Trophoblast cell (in vitro differentiated cells and primary cell): ENCODE measurements around the gene ETV5.

Experiments
- DNase-seq, 2 donors: peaks; one replicate each; pipeline ENCODE4 v3.0.0-alpha.2; 2016
- H2AFZ ChIP-seq: 2 replicates; pipeline ENCODE4 v1.6.1; 2013; ENCODE audit warnings: low read length, moderate library complexity, mild to moderate bottlenecking; ENCODE audit not compliant: insufficient read depth, poor library complexity
- H2AK5ac ChIP-seq: 2 replicates; pipeline ENCODE4 v1.6.1; 2013; ENCODE audit warnings: mild to moderate bottlenecking, low read length
- H2BK120ac ChIP-seq: 2 replicates; pipeline ENCODE4 v1.6.1; 2013; ENCODE audit warnings: low read length, mild to moderate bottlenecking, moderate library complexity; ENCODE audit not compliant: insufficient read depth, poor library complexity
- H2BK12ac ChIP-seq: 2 replicates; pipeline ENCODE4 v1.6.1; 2013; ENCODE audit warnings: mild to moderate bottlenecking, low read length, moderate library complexity
- H2BK5ac ChIP-seq: 2 replicates; pipeline ENCODE4 v1.6.1; 2013; ENCODE audit warnings: low read length, low read depth, moderate library complexity, mild to moderate bottlenecking; ENCODE audit not compliant: poor library complexity
- H3K14ac ChIP-seq: 2 replicates; pipeline ENCODE4 v1.6.1; 2013; ENCODE audit warnings: mild to moderate bottlenecking, low read length
- H3K18ac ChIP-seq: 2 replicates; pipeline ENCODE4 v1.6.1; 2013; ENCODE audit warnings: mild to moderate bottlenecking, low read length
- H3K23ac ChIP-seq: 2 replicates; pipeline ENCODE4 v1.6.1; 2013; ENCODE audit warnings: low read length
- H3K27ac ChIP-seq: 2 replicates; pipeline ENCODE4 v1.5.1; 2013; ENCODE audit warnings: low read depth, mild to moderate bottlenecking, inconsistent platforms, low read length, moderate library complexity
- H3K27me3 ChIP-seq: 2 replicates; pipeline ENCODE4 v1.6.1; 2013; ENCODE audit warnings: inconsistent platforms, mild to moderate bottlenecking, low read length, moderate library complexity; ENCODE audit not compliant: insufficient read depth
- H3K36me3 ChIP-seq, 2 experiments: 1 replicate in 1 of 2; 2 replicates in 1 of 2; pipeline ENCODE4 v1.6.1; 2013; ENCODE audit warnings: low read length in 2 of 2, mild to moderate bottlenecking in 2 of 2, moderate library complexity in 1 of 2; ENCODE audit not compliant: insufficient read depth in 2 of 2, control insufficient read depth in 1 of 2
- H3K4ac ChIP-seq: 2 replicates; pipeline ENCODE4 v1.6.1; 2013; ENCODE audit warnings: low read depth, mild to moderate bottlenecking, low read length, moderate library complexity
- H3K4me1 ChIP-seq, 2 experiments: 1 replicate in 1 of 2; 2 replicates in 1 of 2; pipeline ENCODE4 v1.6.1; 2013; ENCODE audit warnings: low read length in 2 of 2, mild to moderate bottlenecking in 2 of 2, moderate library complexity in 1 of 2; ENCODE audit not compliant: insufficient read depth in 2 of 2, control insufficient read depth in 1 of 2
- H3K4me2 ChIP-seq: 2 replicates; pipeline ENCODE4 v1.6.1; 2013; ENCODE audit warnings: inconsistent platforms, mild to moderate bottlenecking, low read length, moderate library complexity
- H3K4me3 ChIP-seq: 2 replicates; pipeline ENCODE4 v1.5.1; 2013; ENCODE audit warnings: mild to moderate bottlenecking, low read depth, low read length, inconsistent platforms
- H3K79me1 ChIP-seq: one replicate; pipeline ENCODE4 v1.6.1; 2013; ENCODE audit warnings: low read length
- H3K79me2 ChIP-seq: 2 replicates; pipeline ENCODE4 v1.6.1; 2013; ENCODE audit warnings: low read length, mild to moderate bottlenecking; ENCODE audit not compliant: control insufficient read depth, insufficient read depth, poor library complexity
- H3K9ac ChIP-seq: 2 replicates; pipeline ENCODE4 v1.6.1; 2013; ENCODE audit warnings: mild to moderate bottlenecking, low read length
- H3K9me3 ChIP-seq: 2 replicates; pipeline ENCODE4 v1.6.1; 2013; ENCODE audit warnings: low read depth, mild to moderate bottlenecking, control low read depth, inconsistent platforms, low read length; ENCODE audit not compliant: insufficient read depth
- H4K12ac ChIP-seq: 2 replicates; pipeline ENCODE4 v1.6.1; 2013; ENCODE audit warnings: low read depth, mild to moderate bottlenecking, low read length, moderate library complexity
- H4K8ac ChIP-seq: 2 replicates; pipeline ENCODE4 v1.6.1; 2013; ENCODE audit warnings: low read depth, mild to moderate bottlenecking, low read length, moderate library complexity
- H4K91ac ChIP-seq: one replicate; pipeline ENCODE4 v1.6.1; 2013; ENCODE audit warnings: low read depth, mild to moderate bottlenecking, low read length, moderate library complexity
- WGBS: extraction: QIAGEN DNeasy Blood & Tissue Kit; methylation state at CpG from one replicate; pipeline ENCODE4 v1.1.7; 2013; ENCODE audit warnings: missing lambda C conversion rate; ENCODE audit not compliant: insufficient read length, insufficient coverage; ENCODE audit errors: extremely low coverage; 5-methylcytosine and 5-hydroxymethylcytosine counted together

The ETV5 gene

DNA sequence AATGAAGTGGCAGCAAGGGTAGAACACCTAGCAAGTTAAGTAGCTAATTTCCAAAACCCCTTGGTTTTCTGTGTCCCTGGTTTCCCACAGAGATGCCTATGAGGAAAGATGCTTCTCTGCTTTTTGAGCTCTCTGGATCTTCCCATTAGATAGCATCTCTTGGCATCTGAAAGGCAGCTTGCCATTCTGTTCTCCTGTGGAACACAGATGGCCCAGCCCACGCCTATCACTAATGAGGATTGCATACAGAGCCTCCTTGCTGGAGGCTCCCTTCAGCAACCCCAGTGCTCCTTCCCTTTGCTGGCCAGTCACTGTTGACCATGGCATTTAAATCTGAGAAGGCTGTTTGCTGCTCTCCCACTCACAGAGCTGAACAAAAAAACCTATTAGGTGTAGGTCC is 34.4 kb upstream of the ETV5 start:
- no peak overlapping the region for H3K9ac ChIP-seq
- no peak overlapping the region for H3K23ac ChIP-seq
- H4K91ac ChIP-seq: no peak overlapping the region
- H3K4me1 ChIP-seq: no peaks in the 10 kb centered on the region
- no peak overlapping the region for H3K14ac ChIP-seq
- H3K4me3 ChIP-seq: no peak overlapping the region
- no peaks in the 10 kb centered on the region for H3K9me3 ChIP-seq
- H3K27ac ChIP-seq: no peak overlapping the region
- no peaks in the 10 kb centered on the region for H3K79me1 ChIP-seq
- DNase-seq: no peak
- no CpG with 5 or more reads among the region's 1 CpG for WGBS
- no peak overlapping the region for H3K18ac ChIP-seq
- no peak overlapping the region for H4K12ac ChIP-seq
- no peak overlapping the region for H2AFZ ChIP-seq
- no peak overlapping the region for H3K4ac ChIP-seq
- H2BK120ac ChIP-seq: no peak overlapping the region
- no peak overlapping the region for H2AK5ac ChIP-seq
- no peaks in the 10 kb centered on the region for H3K27me3 ChIP-seq
- H3K4me2 ChIP-seq: no peak overlapping the region
- H3K79me2 ChIP-seq: no peaks in the 10 kb centered on the region
- no peak overlapping the region for H2BK12ac ChIP-seq
- H4K8ac ChIP-seq: no peak overlapping the region
- H3K36me3 ChIP-seq: no peaks in the 10 kb centered on the region
- H2BK5ac ChIP-seq: no peak overlapping the region

DNA sequence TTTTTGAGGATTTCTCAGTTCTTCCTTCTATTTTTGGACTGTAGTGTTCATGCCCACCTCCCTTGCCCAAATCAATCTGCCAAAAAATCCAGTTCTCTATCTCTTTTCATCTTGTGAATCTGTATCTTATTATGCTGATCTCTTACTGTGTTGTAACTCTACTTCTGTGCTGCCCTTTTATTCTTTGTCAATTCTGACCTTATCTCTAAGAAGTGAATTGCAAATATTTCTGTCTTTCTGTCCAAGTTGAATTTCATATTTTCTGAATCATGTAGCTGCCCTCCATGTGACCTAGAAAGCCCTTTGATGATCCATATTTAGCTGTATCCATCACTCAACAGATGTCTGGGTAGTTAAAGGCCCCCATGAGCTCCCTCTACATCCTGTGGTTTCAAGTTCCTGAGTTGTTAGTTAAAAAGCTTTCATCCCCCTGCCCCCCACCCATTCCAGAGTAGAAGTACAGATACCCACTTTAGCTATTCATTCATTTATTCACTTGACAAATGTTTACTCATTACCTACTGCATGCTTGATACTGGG is 33.6 kb upstream of the ETV5 start:
- Histone ChIP-seq H2BK5ac (no peak overlapping the region), H3K4me1 (no peaks in the 10 kb centered on the region), H3K4ac (no peak overlapping the region), H3K9ac (no peak overlapping the region), H3K4me3 (no peak overlapping the region), H2AFZ (no peak overlapping the region), H4K12ac (no peak overlapping the region), H2BK12ac (no peak overlapping the region), H3K79me2 (no peaks in the 10 kb centered on the region), H4K8ac (no peak overlapping the region), H3K4me2 (no peak overlapping the region), H2AK5ac (no peak overlapping the region), H3K14ac (no peak overlapping the region), H4K91ac (no peak overlapping the region), H3K79me1 (no peaks in the 10 kb centered on the region), H2BK120ac (no peak overlapping the region), H3K18ac (no peak overlapping the region), H3K9me3 (no peaks in the 10 kb centered on the region), H3K27me3 (no peaks in the 10 kb centered on the region), H3K23ac (no peak overlapping the region), H3K36me3 (no peaks in the 10 kb centered on the region), H3K27ac (no peak overlapping the region)
- no peak for DNase-seq

DNA sequence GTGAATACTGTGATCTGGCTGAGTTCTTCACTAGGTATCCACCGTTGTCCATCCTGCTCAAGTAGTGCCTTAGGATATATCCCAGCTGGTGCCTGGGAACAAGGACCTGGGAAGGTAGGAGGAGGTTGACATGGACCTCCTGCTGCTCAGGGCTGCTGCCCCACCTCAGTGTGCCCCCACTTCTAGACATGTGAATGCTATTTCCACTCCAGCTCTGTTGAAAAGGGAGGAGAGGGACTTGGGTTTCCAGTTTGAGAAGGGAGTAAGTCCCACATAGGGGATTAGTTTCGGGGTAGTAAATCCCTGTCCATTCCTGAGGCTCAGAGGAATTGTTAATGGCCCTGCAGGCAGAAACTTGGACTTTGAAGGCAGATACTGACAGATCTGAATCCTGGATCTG is 32.9 kb upstream of the ETV5 start:
- H3K18ac ChIP-seq: no peak overlapping the region
- H3K14ac ChIP-seq: no peak overlapping the region
- no peak overlapping the region for H4K12ac ChIP-seq
- no peaks in the 10 kb centered on the region for H3K27me3 ChIP-seq
- H3K36me3 ChIP-seq: no peaks in the 10 kb centered on the region
- H2BK5ac ChIP-seq: no peak overlapping the region
- no peaks in the 10 kb centered on the region for H3K4me1 ChIP-seq
- H3K79me2 ChIP-seq: no peaks in the 10 kb centered on the region
- no peak overlapping the region for H3K4ac ChIP-seq
- H2BK12ac ChIP-seq: no peak overlapping the region
- no peak overlapping the region for H3K4me3 ChIP-seq
- no peak overlapping the region for H4K8ac ChIP-seq
- H2AFZ ChIP-seq: no peak overlapping the region
- no CpG with 5 or more reads among the region's 2 CpGs for WGBS
- no peak overlapping the region for H4K91ac ChIP-seq
- H3K9ac ChIP-seq: no peak overlapping the region
- H2BK120ac ChIP-seq: no peak overlapping the region
- H3K9me3 ChIP-seq: no peaks in the 10 kb centered on the region
- H2AK5ac ChIP-seq: no peak overlapping the region
- DNase-seq: no peak
- H3K79me1 ChIP-seq: no peaks in the 10 kb centered on the region
- no peak overlapping the region for H3K23ac ChIP-seq
- H3K27ac ChIP-seq: no peak overlapping the region
- no peak overlapping the region for H3K4me2 ChIP-seq

DNA sequence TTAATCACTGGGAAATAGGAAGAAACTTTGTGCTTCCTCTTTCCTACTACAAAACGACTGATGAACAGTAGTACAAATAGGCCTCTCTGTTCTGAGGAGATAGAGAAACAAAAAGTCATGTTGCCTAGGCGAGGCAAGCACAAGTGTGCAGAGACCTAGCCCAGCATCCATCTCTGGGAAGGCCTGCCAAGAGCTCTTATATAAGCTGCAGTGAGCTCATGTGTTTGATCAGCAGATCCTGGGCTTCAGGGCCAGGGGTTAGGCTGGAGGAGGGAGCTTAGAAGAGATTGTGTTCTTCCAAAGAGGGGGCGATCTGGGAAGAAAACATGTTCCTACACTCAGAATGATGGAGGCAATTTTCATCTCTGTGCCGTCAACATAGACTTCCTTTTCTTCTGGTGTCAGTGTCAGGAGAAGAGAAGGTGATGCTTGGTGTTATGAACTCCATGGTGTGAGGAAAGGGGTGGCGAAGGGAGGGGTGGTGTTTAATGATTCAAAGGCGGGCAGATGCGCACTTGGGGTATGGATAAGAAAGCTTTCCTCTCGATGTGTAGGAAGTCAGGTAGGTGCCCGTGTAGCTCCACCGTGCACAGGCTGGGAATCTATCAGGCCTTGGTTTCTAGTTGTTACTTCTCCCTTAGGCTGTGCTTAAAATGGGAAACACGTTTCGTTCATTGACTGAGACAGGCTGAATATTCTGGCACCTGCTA is 29.5 kb upstream of the ETV5 start:
- WGBS: 100% methylated on average over 2 of the region's 12 CpGs
- no peak overlapping the region for H3K14ac ChIP-seq
- no peak overlapping the region for H3K4me2 ChIP-seq
- no peak overlapping the region for H2BK120ac ChIP-seq
- no peak overlapping the region for H2BK5ac ChIP-seq
- H3K27me3 ChIP-seq: no peaks in the 10 kb centered on the region
- no peak overlapping the region for H4K91ac ChIP-seq
- H4K12ac ChIP-seq: no peak overlapping the region
- H2BK12ac ChIP-seq: no peak overlapping the region
- no peaks in the 10 kb centered on the region for H3K4me1 ChIP-seq
- H3K18ac ChIP-seq: no peak overlapping the region
- no peak overlapping the region for H2AFZ ChIP-seq
- H3K27ac ChIP-seq: no peak overlapping the region
- DNase-seq: no peak
- H4K8ac ChIP-seq: no peak overlapping the region
- H3K4ac ChIP-seq: no peak overlapping the region
- no peak overlapping the region for H3K9ac ChIP-seq
- no peak overlapping the region for H3K23ac ChIP-seq
- no peaks in the 10 kb centered on the region for H3K79me2 ChIP-seq
- no peaks in the 10 kb centered on the region for H3K36me3 ChIP-seq
- H3K9me3 ChIP-seq: no peaks in the 10 kb centered on the region
- H3K4me3 ChIP-seq: no peak overlapping the region
- no peaks in the 10 kb centered on the region for H3K79me1 ChIP-seq
- no peak overlapping the region for H2AK5ac ChIP-seq
